Effector memory CD8-positive, alpha-beta T cell (primary cell): ENCODE measurements around the gene HERPUD2.
"Not testable (repeated sequence)": the region's sequence is repeated elsewhere in the genome, so short reads cannot be mapped to it uniquely, and the experiment has no call there.

Experiments
- ATAC-seq: fragments of 150-1000 bp; cut with Tn5 transposase; replicated peaks from 2 replicates; pipeline ENCODE4 v1.10.0; 2021; ENCODE audit warnings: mild to moderate bottlenecking, moderate library complexity
- DNase-seq, 3 experiments: peaks; one replicate each; pipeline ENCODE4 v3.0.0; 2021
- H3K27ac Mint-ChIP-seq, 2 donors: one replicate each; pipeline ENCODE4 v1.8.0; 2022; ENCODE audit warnings: mild to moderate bottlenecking in 2 of 2, mixed read lengths in 2 of 2, moderate library complexity in 2 of 2
- H3K27me3 Mint-ChIP-seq, 2 donors: one replicate each; pipeline ENCODE4 v1.8.0; 2022; ENCODE audit warnings: mixed read lengths in 2 of 2
- H3K36me3 Mint-ChIP-seq: one replicate; pipeline ENCODE4 v1.8.0; 2022; ENCODE audit warnings: mild to moderate bottlenecking, moderate library complexity, mixed read lengths; ENCODE audit not compliant: insufficient read depth
- H3K4me1 Mint-ChIP-seq, 2 donors: one replicate each; pipeline ENCODE4 v1.8.0; 2022; ENCODE audit warnings: low read depth in 2 of 2, mixed read lengths in 2 of 2
- H3K4me3 Mint-ChIP-seq, 2 donors: one replicate each; pipeline ENCODE4 v1.8.0; 2022; ENCODE audit warnings: mild to moderate bottlenecking in 2 of 2, mixed read lengths in 2 of 2, moderate library complexity in 2 of 2
- H3K9me3 Mint-ChIP-seq, 2 donors: one replicate each; pipeline ENCODE4 v1.8.0; 2022; ENCODE audit warnings: mixed read lengths in 2 of 2

Gene HERPUD2

GRCh38 chr7:35604595-35604994 lies 90.3 kb downstream of the HERPUD2 start:
- H3K27ac Mint-ChIP-seq, result no peak overlapping the region
- ATAC-seq (no peak), DNase-seq (no peak)
- peaks cover 2% of the 10 kb centered on the region for H3K36me3 Mint-ChIP-seq
- H3K4me3 Mint-ChIP-seq, result no peak overlapping the region
- no peaks in the 10 kb centered on the region for H3K27me3 Mint-ChIP-seq
- H3K4me1 Mint-ChIP-seq, result no peaks in the 10 kb centered on the region
- no peaks in the 10 kb centered on the region for H3K9me3 Mint-ChIP-seq

- no peak for ATAC-seq
- Mint-ChIP-seq H3K27ac (no peak overlapping the region), H3K4me1 (no peaks in the 10 kb centered on the region), H3K36me3 (peaks cover 2% of the 10 kb centered on the region), H3K9me3 (no peaks in the 10 kb centered on the region), H3K4me3 (no peak overlapping the region), H3K27me3 (no peaks in the 10 kb centered on the region)
- DNase-seq, result no peak
Observed at GRCh38 chr7:35599645-35600044, 95.3 kb downstream of the HERPUD2 start.

- H3K27ac Mint-ChIP-seq, result no peak overlapping the region
- H3K36me3 Mint-ChIP-seq, result peaks cover 2% of the 10 kb centered on the region
- H3K4me3 Mint-ChIP-seq, result no peak overlapping the region
- no peaks in the 10 kb centered on the region for H3K4me1 Mint-ChIP-seq
- ATAC-seq (no peak), DNase-seq (no peak)
- no peaks in the 10 kb centered on the region for H3K9me3 Mint-ChIP-seq
- no peaks in the 10 kb centered on the region for H3K27me3 Mint-ChIP-seq
Observed at GRCh38 chr7:35599061-35599460, 95.9 kb downstream of the HERPUD2 start.

- no peak for DNase-seq
- H3K36me3 Mint-ChIP-seq, result peaks cover 2% of the 10 kb centered on the region
- ATAC-seq, result no peak
Observed at GRCh38 chr7:35596061-35596460, 98.9 kb downstream of the HERPUD2 start.

GRCh38 chr7:35593899-35594298 lies 101.0 kb downstream of the HERPUD2 start:
- ATAC-seq (no peak), DNase-seq (no peak)
- H3K27me3 Mint-ChIP-seq, result no peaks in the 10 kb centered on the region
- H3K36me3 Mint-ChIP-seq, result no peaks in the 10 kb centered on the region
- no peaks in the 10 kb centered on the region for H3K9me3 Mint-ChIP-seq
- no peak overlapping the region for H3K4me3 Mint-ChIP-seq
- no peaks in the 10 kb centered on the region for H3K4me1 Mint-ChIP-seq
- no peak overlapping the region for H3K27ac Mint-ChIP-seq

More at GRCh38 chr7:35596061-35596460, 98.9 kb downstream of the HERPUD2 start:
- H3K27ac Mint-ChIP-seq, result no peak overlapping the region
- H3K9me3 Mint-ChIP-seq, result no peaks in the 10 kb centered on the region
- no peak overlapping the region for H3K4me3 Mint-ChIP-seq
- no peaks in the 10 kb centered on the region for H3K27me3 Mint-ChIP-seq
- H3K4me1 Mint-ChIP-seq, result no peaks in the 10 kb centered on the region

- DNase-seq (no peak), ATAC-seq (no peak)
- peaks cover 0 to 7% of the 10 kb centered on the region in 2 donors for H3K27me3 Mint-ChIP-seq
- no peak overlapping the region for H3K27ac Mint-ChIP-seq
- no peaks in the 10 kb centered on the region for H3K4me1 Mint-ChIP-seq
- no peaks in the 10 kb centered on the region for H3K9me3 Mint-ChIP-seq
- H3K36me3 Mint-ChIP-seq, result no peaks in the 10 kb centered on the region
- H3K4me3 Mint-ChIP-seq, result no peak overlapping the region
Observed at GRCh38 chr7:35588647-35589046, 106.3 kb downstream of the HERPUD2 start.

- no peaks in the 10 kb centered on the region for H3K9me3 Mint-ChIP-seq
- no peaks in the 10 kb centered on the region for H3K4me1 Mint-ChIP-seq
- DNase-seq (no peak), ATAC-seq (no peak)
- H3K4me3 Mint-ChIP-seq, result no peak overlapping the region
- peaks cover 7 to 16% of the 10 kb centered on the region in 2 donors for H3K27me3 Mint-ChIP-seq
- H3K36me3 Mint-ChIP-seq, result no peaks in the 10 kb centered on the region
- H3K27ac Mint-ChIP-seq, result no peak overlapping the region
Observed at GRCh38 chr7:35584990-35585389, 109.9 kb downstream of the HERPUD2 start.

- H3K27me3 Mint-ChIP-seq, result peaks cover 7 to 16% of the 10 kb centered on the region in 2 donors
- not testable (repeated sequence) for H3K4me1 Mint-ChIP-seq, H3K9me3 Mint-ChIP-seq, DNase-seq, H3K4me3 Mint-ChIP-seq, H3K36me3 Mint-ChIP-seq, ATAC-seq, H3K27ac Mint-ChIP-seq
Observed at GRCh38 chr7:35584533-35584932, 110.4 kb downstream of the HERPUD2 start.
